ENCODE results near the gene MRPL22.

DNA sequence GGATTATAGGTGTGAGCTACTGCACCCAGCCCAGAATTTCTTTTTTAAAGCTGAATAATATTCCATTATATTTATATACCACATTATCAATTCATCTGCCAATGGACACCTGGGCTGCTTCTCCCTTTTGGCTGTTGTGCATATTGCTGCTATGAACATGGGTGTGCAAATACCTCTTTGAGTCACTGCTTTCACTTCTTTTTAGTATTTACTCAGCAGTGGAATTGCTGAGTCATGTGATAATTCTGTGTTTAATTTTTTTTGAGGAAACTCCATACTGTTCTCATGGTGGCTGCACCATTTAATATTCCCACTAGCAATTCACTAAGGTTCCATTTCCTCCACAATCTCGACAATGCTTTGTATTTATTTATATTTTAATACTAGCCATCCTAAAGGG, 36.5 kb downstream of the MRPL22 start:
- TF ChIP-seq, protein P1, sequence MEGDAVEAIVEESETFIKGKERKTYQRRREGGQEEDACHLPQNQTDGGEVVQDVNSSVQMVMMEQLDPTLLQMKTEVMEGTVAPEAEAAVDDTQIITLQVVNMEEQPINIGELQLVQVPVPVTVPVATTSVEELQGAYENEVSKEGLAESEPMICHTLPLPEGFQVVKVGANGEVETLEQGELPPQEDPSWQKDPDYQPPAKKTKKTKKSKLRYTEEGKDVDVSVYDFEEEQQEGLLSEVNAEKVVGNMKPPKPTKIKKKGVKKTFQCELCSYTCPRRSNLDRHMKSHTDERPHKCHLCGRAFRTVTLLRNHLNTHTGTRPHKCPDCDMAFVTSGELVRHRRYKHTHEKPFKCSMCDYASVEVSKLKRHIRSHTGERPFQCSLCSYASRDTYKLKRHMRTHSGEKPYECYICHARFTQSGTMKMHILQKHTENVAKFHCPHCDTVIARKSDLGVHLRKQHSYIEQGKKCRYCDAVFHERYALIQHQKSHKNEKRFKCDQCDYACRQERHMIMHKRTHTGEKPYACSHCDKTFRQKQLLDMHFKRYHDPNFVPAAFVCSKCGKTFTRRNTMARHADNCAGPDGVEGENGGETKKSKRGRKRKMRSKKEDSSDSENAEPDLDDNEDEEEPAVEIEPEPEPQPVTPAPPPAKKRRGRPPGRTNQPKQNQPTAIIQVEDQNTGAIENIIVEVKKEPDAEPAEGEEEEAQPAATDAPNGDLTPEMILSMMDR (IDR thresholded peaks at IDR 0.05; ENCODE audit: borderline replicate concordance, extremely low read depth, low read length, poor library complexity, severe bottlenecking): no peak
- no peak for TF ChIP-seq EZH2 (IDR thresholded peaks at IDR 0.05; ENCODE audit: borderline replicate concordance, low read depth, low read length, severe bottlenecking)
